ENCODE measurements around the gene DNAJC7.

Gene DNAJC7, protein sequence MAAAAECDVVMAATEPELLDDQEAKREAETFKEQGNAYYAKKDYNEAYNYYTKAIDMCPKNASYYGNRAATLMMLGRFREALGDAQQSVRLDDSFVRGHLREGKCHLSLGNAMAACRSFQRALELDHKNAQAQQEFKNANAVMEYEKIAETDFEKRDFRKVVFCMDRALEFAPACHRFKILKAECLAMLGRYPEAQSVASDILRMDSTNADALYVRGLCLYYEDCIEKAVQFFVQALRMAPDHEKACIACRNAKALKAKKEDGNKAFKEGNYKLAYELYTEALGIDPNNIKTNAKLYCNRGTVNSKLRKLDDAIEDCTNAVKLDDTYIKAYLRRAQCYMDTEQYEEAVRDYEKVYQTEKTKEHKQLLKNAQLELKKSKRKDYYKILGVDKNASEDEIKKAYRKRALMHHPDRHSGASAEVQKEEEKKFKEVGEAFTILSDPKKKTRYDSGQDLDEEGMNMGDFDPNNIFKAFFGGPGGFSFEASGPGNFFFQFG

DNA sequence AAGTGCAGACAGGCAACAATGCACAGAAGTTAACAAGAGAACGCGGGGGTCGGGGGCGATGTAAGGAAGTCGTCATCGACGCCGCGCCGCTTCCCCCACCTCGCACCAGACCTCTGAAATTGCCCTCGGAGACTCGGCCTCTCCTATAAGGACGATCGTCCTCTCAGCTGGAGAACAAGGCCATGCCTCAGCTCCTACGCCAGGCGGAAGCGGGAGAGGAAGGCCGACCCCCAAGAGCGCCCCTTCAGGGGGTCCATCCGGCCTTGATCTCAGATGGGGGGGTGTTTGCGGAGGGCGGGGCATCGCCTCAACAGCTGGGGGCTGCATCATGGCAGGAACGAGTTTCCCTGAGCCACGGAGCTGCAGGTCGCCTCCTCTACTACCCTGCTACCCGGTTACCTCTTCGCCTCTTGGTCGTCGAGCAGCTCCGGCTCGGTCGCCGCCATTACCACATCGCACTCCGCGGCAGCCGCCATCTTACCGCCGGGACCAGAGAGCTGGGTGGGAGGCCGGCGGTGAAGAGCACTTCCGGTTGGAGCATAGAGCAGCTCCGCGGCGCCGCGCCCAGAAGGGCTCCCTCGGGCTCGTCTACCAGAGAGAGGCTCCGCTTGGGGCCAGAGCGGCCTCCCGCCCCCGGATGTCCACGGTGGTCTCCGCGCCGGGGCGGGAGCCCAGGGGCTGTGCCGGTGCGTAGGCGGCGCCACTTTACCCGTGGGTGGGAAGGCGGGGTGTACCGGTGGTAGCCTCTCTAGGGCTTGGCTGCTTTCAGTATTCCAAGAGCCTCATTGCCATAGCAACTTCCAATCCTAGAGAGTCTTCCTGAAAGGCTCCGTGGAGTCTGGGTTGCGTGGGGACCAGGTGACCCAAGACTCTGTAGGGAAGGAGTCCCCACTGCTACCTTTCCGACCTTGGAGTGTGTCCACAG is at the start of gene DNAJC7:
Gene DNAJC7, minus strand, starts transcription at position 499 of the 925 bp plus-strand sequence. Its CDS starts 23 bp downstream, at position 476.
- peak; percentile 92 for DNase-seq

DNA sequence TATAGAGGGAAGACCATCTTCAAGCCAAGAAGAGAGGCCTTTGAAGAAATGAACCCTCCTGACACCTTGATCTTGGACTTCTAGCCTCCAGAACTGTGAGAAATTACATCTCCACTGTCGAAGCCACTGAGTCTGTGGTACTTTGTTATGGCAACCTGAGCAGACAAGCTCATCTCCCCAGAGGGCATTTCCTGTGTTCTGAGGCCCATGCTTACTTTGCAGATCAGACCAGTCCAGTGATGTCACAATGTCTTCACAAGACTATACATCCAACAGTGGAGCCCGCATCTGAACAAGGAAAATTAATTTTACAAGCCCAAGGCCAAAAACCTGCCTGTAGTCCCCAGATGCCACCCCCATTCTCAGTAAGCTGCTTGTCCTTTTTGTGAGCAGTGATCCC is 48.0 kb upstream of the DNAJC7 start:
- peak; percentile 13 for DNase-seq

DNA sequence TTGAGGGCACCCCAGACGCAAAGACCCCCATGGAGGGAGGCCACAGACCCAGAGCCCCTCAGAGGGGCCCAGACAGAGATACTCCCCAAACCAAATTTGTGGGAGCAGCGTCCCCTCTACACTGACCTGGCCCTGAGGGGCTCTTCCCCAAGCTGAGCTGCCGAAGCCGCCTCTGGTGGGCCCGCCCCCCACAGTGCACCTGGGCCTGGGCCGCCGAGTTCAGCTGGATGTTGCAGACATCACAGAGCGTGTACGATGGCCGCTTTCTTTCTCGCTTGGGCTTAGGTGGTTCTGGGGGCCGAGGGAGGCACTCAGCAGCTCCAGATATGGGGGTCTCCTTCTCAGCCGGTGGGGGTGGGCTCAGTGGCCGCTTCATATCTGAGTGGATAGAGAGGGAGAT is 45.4 kb upstream of the DNAJC7 start:
- no peak for DNase-seq

DNA sequence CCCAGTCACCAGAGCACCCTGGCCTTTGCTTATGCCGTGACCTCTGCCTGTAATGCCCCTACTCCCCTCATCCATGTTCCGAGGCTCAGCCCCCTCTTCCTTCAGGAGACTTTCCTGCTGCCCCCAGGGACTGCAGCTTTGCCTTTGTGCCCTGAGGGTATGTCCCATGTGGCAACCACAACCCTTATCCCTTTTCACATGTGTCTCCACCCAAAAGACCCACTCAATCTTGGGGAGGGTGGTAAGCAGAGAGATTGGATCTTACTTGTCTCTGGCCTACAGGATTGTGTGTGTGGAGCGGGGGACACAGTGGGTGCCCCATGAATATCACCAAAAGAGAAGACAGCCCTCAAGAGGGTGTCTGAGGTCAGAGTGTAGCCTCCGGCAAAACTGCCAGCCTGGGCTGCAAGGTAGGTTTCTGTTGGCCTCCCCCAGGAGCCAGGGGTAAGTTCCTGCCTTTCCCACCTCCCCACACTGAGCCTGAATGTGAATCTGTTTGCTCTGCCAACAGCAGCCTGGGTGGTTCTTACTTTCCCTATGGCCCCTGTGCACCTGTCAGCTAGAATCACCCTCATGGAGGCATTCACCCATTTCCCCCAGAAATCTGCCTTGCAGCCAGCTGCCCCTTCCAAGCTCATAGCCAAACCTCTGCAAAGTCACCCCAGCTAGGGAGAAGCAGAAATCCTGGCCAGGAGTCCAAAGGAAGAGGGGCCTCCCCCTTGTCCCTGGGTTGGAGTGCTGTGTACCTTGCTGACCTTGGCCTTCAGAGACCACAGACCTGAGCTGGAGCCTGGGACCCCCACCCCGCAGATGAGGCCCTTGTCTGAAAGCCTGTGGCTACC is 44.6 kb upstream of the DNAJC7 start:
- DNase-seq: no peak

DNA sequence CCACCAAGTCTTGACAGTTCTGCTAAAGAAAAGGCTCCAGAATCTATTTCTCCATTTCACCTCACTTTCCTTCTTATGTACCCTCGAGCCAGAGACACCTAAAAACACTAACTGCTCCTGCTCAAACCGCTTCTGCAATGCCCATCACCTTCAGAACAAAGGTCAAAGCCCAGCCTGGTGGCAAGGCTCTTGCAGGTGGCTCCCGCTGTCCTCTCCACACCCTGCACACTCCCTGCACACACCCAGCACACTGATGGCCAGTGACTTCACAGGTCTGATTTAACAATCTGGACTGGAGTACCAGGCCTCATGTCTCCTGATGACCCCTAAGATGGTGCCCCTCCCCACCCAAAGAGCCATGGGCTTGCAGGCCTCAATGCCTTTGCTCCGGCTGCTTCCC is 43.0 kb upstream of the DNAJC7 start:
- no peak for DNase-seq

DNA sequence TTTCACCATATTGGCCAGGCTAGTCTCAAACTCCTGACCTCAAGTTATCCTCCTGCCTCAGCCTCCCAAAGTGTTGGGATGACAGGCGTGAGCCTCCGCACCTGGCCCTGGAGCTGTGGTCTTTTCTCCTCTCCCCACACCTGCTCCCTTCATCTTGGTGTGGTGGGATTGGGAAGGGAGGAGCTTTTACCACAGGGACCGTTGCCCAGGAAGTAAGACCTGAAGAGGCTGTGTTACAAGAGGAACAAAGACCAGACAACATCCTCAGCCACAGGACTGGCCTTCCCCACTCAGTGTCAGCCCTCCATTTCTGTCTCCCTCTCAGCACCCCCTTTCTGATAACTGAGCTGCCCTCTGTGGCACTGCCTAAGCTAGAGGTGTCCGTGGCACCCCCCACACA is 42.6 kb upstream of the DNAJC7 start:
- DNase-seq: no peak

DNA sequence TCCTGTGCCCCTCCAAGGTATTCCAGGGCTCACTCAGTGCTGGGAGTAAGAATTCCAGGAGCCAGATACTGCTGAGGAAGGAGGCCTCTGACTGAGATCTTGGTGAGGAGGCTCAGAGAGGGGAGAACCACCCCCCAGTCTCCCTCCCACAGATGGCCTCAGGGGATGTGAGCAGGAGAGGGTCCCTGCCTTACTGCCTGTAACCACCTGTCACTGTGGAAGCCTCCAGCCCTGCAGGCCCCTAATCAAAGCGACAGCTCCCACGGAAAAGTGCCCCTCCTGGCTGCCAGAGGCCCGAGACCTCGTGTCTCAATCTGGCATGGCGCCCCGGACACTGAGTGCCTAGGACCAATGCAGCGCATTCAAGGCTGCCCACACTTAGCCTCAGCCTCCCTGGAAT is 40.8 kb upstream of the DNAJC7 start:
- no peak for DNase-seq

DNA sequence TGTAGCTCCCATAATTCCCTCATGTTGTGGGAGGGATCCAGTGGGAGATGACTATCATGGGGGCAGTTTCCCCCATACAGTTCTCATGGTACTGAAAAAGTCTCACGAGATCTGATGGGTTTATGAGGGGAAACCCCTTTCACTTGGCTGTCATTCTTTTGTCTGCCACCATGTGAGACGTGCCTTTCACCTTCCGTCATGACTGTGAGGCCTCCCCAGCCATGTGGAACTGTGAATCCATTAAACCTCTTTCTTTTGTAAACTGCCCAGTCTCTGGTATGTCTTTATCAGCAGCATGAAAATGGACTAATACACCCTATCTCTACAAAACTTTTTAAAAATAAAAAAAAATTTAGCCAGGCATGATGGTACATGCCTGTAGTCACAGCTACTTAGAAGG is 39.4 kb upstream of the DNAJC7 start:
- no peak for DNase-seq

DNA sequence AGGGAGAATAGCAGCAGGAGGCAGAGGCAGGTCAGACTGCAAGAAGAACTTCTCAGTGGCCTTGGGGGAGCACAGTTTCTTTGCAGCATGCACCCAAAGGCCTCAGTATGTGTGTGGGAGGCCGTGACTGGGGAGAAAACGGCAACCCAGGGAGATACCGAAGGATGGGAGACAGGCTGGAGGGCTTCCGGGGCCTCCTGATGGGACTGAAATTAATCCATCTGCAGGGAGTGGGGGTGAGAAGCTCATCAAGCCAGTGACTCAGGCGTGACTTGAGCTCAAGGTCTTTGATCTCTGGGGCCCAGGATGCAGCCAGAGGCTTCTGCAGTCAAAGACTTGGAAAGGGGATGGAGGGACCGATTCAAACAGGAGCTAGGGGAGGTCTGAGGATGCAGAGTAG is 38.3 kb upstream of the DNAJC7 start:
- no peak for DNase-seq

DNA sequence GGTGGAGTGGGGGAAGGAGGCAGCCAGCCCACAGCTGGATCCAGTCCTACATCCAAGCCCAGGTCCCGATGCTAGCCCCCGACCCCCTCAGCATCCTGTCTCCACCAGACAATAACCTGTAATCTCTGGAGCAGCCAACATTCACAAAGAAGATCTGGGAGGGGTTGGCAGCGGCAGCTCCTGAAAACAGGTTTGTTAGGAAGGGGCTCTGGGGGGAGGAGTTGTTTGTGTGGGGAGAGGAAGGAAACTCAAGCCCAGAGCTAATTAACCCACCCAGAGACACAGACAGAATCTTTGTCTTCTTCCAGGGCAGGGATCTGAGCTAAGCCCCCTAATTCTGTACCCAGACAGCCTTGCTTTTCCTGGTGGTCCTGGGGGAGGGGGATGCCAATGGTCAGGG is 37.8 kb upstream of the DNAJC7 start:
- no peak for DNase-seq

DNA sequence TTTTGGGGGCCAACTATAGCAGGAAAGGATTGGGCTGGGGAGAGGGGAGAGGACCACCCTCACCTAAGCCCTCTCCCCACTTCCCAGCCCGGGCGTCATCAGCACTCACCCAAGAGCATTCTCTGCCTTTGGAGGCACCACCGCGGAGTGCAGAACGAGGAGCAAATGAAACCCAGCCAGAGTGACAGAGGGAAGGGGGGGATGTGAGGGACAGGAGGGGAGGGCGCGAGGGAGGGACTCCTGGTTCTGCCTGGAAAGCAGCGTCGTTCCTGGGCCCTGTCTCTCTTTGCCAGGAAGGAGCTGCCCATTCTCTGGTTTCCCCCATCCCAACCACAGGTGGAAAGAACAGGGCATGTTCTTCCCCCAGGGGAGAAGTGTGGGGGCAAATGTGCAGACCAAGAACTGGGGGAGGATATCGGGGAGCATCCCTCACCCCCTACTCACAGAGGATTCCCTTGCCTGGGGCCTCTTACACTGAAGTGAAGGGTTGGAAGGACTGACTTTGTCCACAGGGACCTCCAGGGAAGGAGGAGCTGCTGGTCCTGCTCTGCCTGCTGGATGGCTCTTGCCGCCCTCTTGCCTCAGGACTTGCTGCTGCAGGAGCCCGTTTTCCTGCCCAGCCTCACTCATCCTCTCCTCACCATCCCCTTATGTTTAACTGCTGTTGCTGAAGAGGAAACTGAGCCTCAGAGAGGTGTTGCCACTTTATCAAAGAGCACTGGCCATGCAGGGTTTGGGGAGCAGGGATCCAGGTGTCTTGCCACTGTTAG is 36.7 kb upstream of the DNAJC7 start:
- no peak for DNase-seq

DNA sequence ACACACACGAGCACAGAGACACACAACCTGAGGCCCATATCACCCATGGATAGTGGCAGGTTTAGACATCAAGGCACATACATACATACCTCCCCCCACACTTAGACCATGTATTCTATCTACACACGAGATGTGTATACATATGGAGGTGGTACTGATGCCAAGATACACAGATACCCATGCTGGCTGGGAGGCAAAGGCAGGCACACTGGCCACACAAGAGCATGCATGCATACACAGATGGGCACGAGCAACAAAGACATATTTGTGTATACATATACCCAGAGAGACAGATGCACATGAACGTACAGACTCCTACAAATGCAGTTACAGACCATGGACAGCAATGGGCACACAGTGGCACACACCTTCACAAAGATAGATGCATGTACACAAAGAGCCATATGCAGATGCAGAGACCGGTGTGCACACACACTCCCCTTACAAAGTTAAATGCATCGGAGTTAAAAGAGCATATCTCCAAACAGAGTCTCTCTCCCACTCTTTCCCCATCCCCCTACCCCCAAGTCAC is 35.2 kb upstream of the DNAJC7 start:
- DNase-seq: no peak

DNA sequence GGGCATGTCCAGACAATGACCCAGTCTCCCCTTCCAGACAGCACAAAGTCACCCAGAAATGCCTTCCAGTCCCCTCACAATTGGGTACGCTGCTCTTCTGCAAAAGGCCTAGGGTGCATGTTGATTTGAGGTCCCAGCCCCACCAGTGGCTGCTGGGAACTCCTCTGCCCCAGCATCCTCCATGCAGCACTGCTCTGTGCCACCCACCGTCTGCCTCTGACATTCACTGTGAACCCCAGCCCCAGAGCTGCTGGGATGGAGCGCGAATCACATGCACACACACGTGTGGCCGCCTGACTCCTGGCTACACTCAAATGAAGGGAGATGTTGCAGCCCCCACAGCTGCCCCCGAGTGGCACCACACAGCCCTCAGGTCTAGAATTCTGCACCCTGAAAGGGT is 34.4 kb upstream of the DNAJC7 start:
- DNase-seq: no peak

DNA sequence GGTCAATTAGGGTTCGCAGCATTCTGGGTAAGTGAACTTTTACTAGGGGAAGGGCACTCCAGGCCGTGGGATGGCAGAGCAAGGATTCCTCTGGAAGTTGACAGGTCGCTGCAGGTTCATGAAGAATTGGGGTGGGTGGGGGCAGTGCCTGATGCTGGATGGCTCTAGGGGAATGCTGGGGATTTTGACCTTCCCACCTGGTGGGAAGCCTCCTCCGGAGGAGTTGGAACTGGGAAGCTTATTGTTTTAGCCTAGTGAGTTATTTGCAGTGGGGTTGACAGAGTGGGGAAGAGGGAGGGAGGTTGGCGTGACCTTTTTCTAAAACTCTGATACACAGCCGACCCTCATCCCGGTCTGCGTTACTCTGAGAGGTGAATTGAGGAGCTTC is 33.8 kb upstream of the DNAJC7 start:
- DNase-seq: no peak

DNA sequence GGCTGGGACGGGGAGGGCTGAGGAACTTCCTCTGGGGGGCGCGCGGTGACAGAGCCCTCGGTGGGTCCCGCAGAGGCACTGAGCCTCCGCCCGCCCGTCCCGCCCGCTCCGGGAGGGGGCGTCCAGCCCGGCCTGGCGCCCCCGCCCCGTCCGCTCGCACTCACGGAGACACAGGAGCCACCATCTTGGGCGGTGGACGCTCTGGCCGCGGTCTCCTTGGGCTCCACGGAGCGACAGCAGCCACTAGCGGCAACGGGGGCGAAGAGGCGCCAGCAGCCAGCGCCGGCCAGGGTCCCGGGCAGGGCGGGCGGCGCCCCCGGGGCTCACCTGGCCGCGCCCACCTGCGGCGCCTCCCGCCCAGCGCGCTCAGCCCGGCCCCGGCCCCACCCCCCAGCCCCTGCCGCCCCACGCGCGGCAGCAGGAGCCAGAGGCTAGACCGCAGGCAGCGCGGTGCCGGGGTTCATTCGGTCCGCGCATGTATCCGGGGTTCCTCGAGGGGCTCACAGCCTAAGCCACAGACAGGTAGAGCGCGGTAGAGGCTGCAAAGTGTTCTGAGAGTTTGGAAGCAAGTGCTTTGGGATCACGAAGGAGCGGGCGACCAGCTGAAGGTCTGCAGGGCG is 33.3 kb upstream of the DNAJC7 start, which contains the start of gene C17orf113:
Gene C17orf113, minus strand, starts transcription at position 209 of the 620 bp plus-strand sequence. CDS start 7,225 bp downstream, outside the sequence.
- peak; percentile 46 for DNase-seq

DNA sequence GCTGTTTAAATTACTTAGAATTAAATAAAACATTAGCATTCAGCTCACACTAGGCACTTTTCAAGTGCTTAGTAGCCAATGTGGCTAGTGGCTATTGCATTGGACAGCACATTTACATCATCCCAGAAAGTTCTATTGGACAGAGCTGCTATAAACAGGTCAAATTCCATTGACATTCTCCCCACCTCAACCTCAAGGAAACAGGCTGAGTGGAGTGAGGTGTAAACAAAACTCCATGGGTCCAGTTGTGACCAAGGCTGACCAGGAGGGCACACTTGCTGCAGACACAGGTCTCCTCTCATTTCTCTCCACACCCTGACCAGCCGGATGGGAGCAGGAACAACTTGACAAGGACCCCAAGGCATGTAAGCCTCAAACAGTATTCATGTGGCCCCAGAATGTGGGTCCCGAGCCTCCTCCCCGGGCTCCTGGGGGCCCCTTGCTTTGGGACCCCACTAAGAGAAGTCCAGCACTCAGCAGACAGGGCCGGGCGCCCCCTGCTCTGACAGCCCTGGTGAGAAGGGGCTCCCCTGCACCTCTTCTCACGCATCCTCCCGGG is 32.7 kb upstream of the DNAJC7 start:
- no peak for DNase-seq

DNA sequence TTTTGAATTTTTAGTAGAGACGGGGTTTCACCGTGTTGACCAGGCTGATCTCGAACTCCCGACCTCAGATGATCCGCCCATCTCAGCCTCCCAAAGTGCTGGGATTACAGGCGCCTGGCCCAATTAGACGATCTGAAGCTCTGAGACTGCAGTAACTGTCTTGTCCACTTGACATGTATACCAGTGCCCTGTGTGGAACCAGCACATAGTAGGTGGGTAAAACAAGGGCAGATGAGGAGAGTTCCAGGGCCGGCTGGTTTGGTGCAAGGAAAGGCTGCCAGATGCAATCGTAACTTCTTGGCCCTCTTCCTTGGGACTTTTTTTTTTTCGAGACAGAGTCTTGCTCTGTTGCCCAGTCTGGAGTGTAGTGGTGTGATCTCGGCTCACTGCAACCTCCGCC is 30.1 kb upstream of the DNAJC7 start:
- no peak for DNase-seq

DNA sequence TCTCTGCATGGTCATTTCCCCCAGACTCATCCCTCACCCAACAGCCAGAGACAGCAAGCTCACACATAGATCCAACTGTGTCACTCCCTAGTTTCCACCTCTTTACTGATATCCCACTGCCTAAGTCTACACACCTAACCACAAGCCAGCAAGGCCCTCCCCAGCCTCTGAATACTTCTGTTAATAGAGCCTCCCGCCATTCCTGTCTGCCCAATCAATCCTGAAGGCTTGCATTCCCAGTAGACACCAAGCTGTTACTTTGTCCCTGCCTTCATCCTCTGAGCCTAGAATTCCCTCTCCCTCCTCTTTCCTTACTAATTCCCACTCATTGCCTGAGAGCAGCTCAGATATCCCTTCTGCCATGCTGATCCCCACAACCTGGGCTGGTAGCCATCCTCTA is 28.5 kb upstream of the DNAJC7 start:
- no peak for DNase-seq

DNA sequence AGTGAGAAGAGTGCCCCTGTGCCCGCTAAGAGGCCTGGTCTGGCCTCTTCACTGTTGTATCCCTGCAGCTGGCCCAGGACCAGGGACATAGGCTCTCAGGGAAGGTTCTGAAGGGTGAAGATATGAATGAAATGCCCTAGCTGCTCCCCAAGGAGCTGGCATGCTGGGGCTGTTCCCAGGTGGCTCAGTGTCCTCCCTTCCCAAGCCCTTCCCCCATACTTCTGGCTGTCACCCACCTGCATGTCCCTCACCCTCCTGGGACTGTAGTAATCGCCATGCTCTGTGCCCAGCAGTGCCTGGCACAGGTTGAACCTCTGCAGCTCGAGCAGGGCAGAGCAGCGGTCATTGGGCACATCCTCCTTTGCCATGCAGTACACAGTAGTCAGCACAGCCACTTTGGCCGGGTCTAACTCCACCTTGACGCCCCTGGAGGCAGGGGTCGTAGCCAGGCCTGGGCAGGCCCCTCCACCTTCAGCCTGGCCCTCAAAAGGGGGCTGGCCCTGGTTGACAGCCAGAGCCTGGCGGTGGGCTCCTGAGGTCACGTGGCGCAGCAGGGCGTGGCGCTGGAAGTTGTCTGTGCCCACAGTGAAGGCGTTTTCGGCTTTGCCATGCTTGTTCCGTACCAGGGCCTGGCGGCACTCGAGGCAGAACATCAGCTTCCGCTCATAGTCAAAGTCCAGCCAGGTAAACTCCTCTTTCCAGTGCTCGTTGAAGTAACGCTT is 25.5 kb upstream of the DNAJC7 start:
- DNase-seq: no peak

DNA sequence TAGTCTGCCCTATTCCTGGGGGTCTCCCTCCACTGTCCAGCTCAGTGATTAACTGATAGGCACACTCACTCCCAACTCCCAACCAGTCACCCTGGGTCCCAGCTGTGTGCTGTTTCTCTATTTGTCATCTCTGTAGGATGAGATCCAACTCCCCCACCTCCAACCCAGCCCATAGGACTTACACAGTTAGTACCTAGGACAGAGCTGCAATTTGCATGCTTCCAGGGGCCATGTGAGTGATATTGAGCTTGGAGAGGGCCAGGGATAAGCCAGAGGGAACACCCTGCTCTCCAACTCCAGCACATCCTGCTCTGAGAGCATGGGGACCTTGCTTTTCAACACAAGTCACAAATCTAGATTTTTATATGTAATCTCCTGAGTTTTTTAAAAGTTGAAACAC is 24.4 kb upstream of the DNAJC7 start:
- DNase-seq: no peak
